Kidney capillary endothelial cell (primary cell): ENCODE measurements around the gene METAP1.
"Not testable (repeated sequence)": the region's sequence is repeated elsewhere in the genome, so short reads cannot be mapped to it uniquely, and the experiment has no call there.

Experiments used
- DNase-seq: peaks from one replicate; pipeline ENCODE4 v3.0.0-alpha.2; 2018; ENCODE audit warnings: low spot score

METAP1 gene

DNA sequence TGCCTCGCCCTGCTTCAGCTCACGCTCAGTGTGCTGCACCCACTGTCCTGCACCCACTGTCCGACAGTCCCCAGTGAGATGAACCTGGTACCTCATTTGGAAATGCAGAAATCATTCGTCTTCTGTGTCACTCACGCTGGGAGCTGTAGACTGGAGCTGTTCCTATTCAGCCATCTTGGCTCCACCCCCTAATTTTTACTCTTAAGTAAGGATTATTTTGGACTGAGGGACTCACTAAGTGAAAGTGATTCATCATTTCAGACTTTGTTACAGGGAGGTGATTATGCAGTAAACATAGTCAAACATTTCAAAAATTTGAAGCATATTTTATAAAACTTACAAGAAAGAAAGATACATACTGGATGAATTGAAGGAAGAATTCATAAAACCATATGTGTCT, 104.3 kb downstream of the METAP1 start:
- not testable (repeated sequence) for DNase-seq

- no peak for DNase-seq
Observed at GRCh38 chr4:99100876-99101275, 105.4 kb downstream of the METAP1 start.

GRCh38 chr4:99102634-99103033, 107.1 kb downstream of the METAP1 start:
- no peak for DNase-seq

DNA sequence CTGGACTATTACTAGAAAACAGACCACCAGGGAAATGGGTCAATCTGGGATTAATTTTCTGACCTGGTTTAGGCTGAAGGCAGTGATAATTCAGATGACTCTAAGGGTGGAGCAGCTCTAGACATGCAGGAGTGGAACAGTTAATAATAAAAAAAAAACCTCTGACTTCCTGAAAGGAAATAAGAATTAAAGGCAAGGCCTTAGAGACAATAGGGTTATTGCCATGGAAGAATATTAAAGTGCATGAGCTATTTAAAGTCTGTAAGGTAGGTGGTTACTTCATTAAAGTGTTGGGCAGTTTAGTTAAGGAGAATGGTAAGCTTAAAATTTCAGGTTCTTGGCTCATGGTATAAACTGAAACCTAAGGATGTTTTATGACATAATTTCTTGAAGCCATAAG, 107.6 kb downstream of the METAP1 start:
- DNase-seq = no peak

- DNase-seq = no peak
Observed at GRCh38 chr4:99104153-99104552, 108.6 kb downstream of the METAP1 start.

DNA sequence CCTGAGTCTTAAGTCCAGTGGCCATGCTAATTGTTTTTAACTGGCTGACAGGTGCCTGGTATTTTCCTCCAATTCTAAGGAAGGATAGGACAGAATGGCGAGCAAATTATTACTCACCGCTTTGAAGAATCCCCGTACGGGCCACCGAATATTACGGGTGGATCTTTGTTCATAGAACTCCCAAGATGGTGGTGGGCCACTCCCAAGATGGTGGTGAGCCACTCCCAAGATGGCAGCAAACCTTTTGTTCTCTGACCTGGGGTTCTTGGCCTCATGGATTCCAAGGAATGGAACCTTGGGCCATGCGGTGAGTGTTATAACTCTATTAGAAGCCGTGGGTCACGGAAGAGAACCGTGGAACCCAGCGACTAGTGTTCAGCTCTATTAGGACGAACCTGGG, 113.8 kb downstream of the METAP1 start:
- DNase-seq = not testable (repeated sequence)
